B cell (primary cell): ENCODE results near the gene SHPK.

Source experiments
- CTCF ChIP-seq: fragments of 200-600 bp; IDR thresholded peaks from one replicate; pipeline ENCODE4 v1.8.0; 2022; ENCODE audit warnings: antibody characterized with exemption, mild to moderate bottlenecking
- EZH2 ChIP-seq: IDR thresholded peaks from 2 replicates; pipeline ENCODE4 v1.6.1; 2012; ENCODE audit warnings: borderline replicate concordance, low read depth, mild to moderate bottlenecking, moderate library complexity, low read length; ENCODE audit not compliant: insufficient read depth, poor library complexity, severe bottlenecking

- TF ChIP-seq EZH2, result no peak
- no peak for TF ChIP-seq CTCF
These were observed 20.3 kb upstream of the SHPK start for GRCh38 chr17:3656353-3656752.
